ENCODE measurements around the gene COL6A2. TPM values are rescaled to one million over a fixed set of nuclear protein-coding genes. Genes with fewer than 3 reads are reported as not detected.
"Not testable (repeated sequence)": the region's sequence is repeated elsewhere in the genome, so short reads cannot be mapped to it uniquely, and the experiment has no call there.

COL6A2 gene
- total and polyA plus RNA-seq, 2 of the 13 experiments (the other 11 are each of a cell fraction or from before 2014, with no cell fraction given): 0.07 to 0.41 TPM

GRCh38 chr21:46146856-46147255 lies 48.9 kb downstream of the COL6A2 start (continued):
- no peak for TF ChIP-seq ZBTB3 (CRISPR knock-in tag; IDR thresholded peaks at IDR 0.05; ENCODE audit: borderline replicate concordance, low read depth)

DNA sequence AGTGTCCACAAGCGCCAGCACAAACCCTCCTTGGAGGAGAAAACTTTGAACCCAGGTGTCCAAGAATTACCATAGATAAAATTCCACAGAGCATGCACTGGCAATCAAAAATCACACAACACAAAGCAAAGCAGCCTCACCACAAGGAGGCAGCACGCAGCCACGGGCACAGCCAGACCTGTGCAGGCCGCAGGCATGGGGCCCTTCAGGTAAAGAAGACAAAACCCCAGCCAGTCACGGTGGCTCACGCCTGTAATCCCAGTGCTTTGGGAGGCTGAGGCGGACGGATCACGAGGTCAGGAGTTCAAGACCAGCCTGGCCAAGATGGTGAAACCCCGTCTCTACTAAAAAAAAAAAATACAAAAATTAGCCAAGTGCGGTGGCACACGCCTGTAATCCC lies 49.5 kb downstream of the COL6A2 start:
- DNase-seq (ENCODE audit: low spot score) (peak; percentile 50), ATAC-seq (peak; percentile 59), FAIRE-seq (peak; percentile 64)
- peaks cover 54% of the 10 kb centered on the region for H3K4me1 ChIP-seq (ENCODE audit: insufficient read depth, low read length)
- H3K27me3 ChIP-seq (ENCODE audit: control insufficient read depth in 1 of 2, insufficient read depth in 2 of 2, low read length in 2 of 2); H3K4me3 ChIP-seq (replicated peaks in 1 of 3; ENCODE audit: insufficient read depth in 1 of 3, low read depth in 2 of 3, low read length in 3 of 3); POLR2A ChIA-PET; H3K4me2 ChIP-seq (ENCODE audit: low read depth, low read length); in situ Hi-C loops (cut with HindIII; ENCODE audit: extremely low pct_ligation_motif_present, low pct_unique_long_range_greater_than_20kb); H3K9me3 ChIP-seq (ENCODE audit: low read length); H4K20me1 ChIP-seq (ENCODE audit: insufficient read depth, low read length); H3K79me2 ChIP-seq (ENCODE audit: insufficient read depth, low read length); H3K9ac ChIP-seq (ENCODE audit: insufficient read depth, low read depth, low read length); H3K27ac ChIP-seq (ENCODE audit: extremely low read length, insufficient read depth, low read length); BruUV-seq (replicated peaks); H2AFZ ChIP-seq (ENCODE audit: low read length); TF ChIP-seq LCORL (IDR thresholded peaks at IDR 0.05): not testable (repeated sequence)
- CTCF ChIA-PET (ENCODE audit: low intra/inter-chr PET ratio, low total read pairs): interaction anchor here (0.7 to 0.8 kb wide), 2 partner anchors 138 to 179 kb away, joined by 3 to 5 read pairs; partner anchors contain the start of genes MCM3AP and YBEY
- intact Hi-C loops (cut with micrococcal nuclease; ENCODE audit: unreplicated experiment): loop anchor here (5.0 kb wide), 2 partner anchors 175 kb away; partner anchors contain the start of genes C21orf58 and PCNT
- H3K36me3 ChIP-seq (replicated peaks in 1 of 2; ENCODE audit: control insufficient read depth in 1 of 2, insufficient read depth in 2 of 2, low read length in 2 of 2): peaks cover 6 to 28% of the 10 kb centered on the region in 2 experiments; a peak in 4 of 5 replicates
- 87% methylated on average over 12 of the region's 12 CpGs for WGBS (ENCODE audit: low lambda C conversion rate)
- TF ChIP-seq SMC3 (IDR thresholded peaks at IDR 0.05; ENCODE audit: low read length) (peak; percentile 28; the same call in 1 of the 2 replicates), LCORL (CRISPR knock-in tag; IDR thresholded peaks at IDR 0.05) (0 out of 2 replicates have a peak, but pooled peaks have one; percentile 18), ZFY (CRISPR knock-in tag; IDR thresholded peaks at IDR 0.05) (peak; percentile 57), ZNF687 (CRISPR knock-in tag; IDR thresholded peaks at IDR 0.05) (peak; percentile 53), ZBTB33 (CRISPR knock-in tag; IDR thresholded peaks at IDR 0.05) (peak; percentile 82), ZFX (CRISPR knock-in tag; IDR thresholded peaks at IDR 0.05; ENCODE audit: low read depth) (peak; percentile 68), XRCC5 (optimal IDR thresholded peaks at IDR 0.05; ENCODE audit: low read length) (peak; percentile 41), STAG1 (CRISPR knock-in tag; IDR thresholded peaks at IDR 0.05) (peak; percentile 78), KDM2A (CRISPR knock-in tag; IDR thresholded peaks at IDR 0.05; ENCODE audit: borderline replicate concordance, low read depth) (peak; percentile 28; the same call in 1 of the 2 replicates), FOXO4 (CRISPR knock-in tag; conservative IDR thresholded peaks at IDR 0.05) (0 out of 2 replicates have a peak, but pooled peaks have one; percentile 63)
